Endothelial cell of umbilical vein (primary cell): ENCODE data around the gene OASL. TPM values are rescaled to one million over a fixed set of nuclear protein-coding genes. Genes with fewer than 3 reads are reported as not detected.

Experiments
- polyA plus RNA-seq, 4 experiments: library from polyadenylated mRNA; depleted of rRNA in 3 of 4; stranded (reverse) in 3 of 4; unstranded in 1 of 4; fragments of >200 nt; gene quantifications; 2 replicates each; pipeline versions ENCODE4 v1.2.1 to v1.2.3, GENCODE V29; 2011 to 2012; ENCODE audit warnings: missing spikeins in 1 of 4
- small RNA-seq: library from RNA; depleted of rRNA; stranded (forward); fragments of <200 nt; gene quantifications from one replicate; pipeline ENCODE3, GENCODE V24; 2012; ENCODE audit warnings: low replicate concordance, low read depth; ENCODE audit not compliant: insufficient read depth, insufficient read length
- total RNA-seq: library from RNA; stranded (reverse); gene quantifications from 2 replicates; pipeline ENCODE4 v1.2.3, GENCODE V29; 2021

The OASL gene
- total and polyA plus RNA-seq, 2 donors (not counting 3 experiments of a cell fraction or from before 2014, with no cell fraction given), result 0.17 to 0.33 TPM

Small RNA genes within 50 kb of the gene (small RNA-seq; reads per million reads assigned to genes)
- not detected for gene AC079602.2

Other genes starting within 250 kb of the OASL start
- gene SPPL3, start 134.9 kb downstream of the OASL start, total RNA-seq, result 38.2 and 53.0 TPM in 2 replicates
- gene SPPL3, start 134.9 kb downstream of the OASL start, polyA plus RNA-seq, result 23.0 and 30.6 TPM in 2 replicates
- gene HNF1A, start 60.7 kb downstream of the OASL start, total RNA-seq, result not detected in 2 replicates
- not detected in 2 replicates for gene HNF1A, start 60.7 kb downstream of the OASL start, polyA plus RNA-seq
- gene C12orf43, start 22.8 kb downstream of the OASL start, total RNA-seq, result 24.7 and 26.1 TPM in 2 replicates
- 9.6 and 12.3 TPM in 2 replicates for gene C12orf43, start 22.8 kb downstream of the OASL start, polyA plus RNA-seq
- gene P2RX7, start 93.6 kb upstream of the OASL start, total RNA-seq, result 5.1 and 8.1 TPM in 2 replicates
- 0.80 and 1.3 TPM in 2 replicates for gene P2RX7, start 93.6 kb upstream of the OASL start, polyA plus RNA-seq
- 72.8 and 116 TPM in 2 replicates for gene P2RX4, start 170.9 kb upstream of the OASL start, total RNA-seq
- gene P2RX4, start 170.9 kb upstream of the OASL start, polyA plus RNA-seq, result 92.8 and 125 TPM in 2 replicates